MCF 10A (cell line): ENCODE measurements around the gene MYO1D. TPM values are rescaled to one million over a fixed set of nuclear protein-coding genes. Genes with fewer than 3 reads are reported as not detected.

Source experiments
- BruUV-seq: library from RNA; stranded (reverse); fragments of 400-500 nt; replicated peaks from 2 replicates; lab custom pipeline; 2021; lab: Mats Ljungman, UMichigan
- CTCF ChIA-PET: fragments of 300-600 bp; sonication (Branson Sonifier 250); formaldehyde crosslinking; extraction: SDS; loops from one replicate; lab custom pipeline; 2021; ENCODE audit warnings: antibody characterized with exemption, inconsistent platforms; lab: Yijun Ruan, JAX
- POLR2A ChIA-PET: fragments of 300-600, 350-650 bp; sonication (Branson Sonifier 250); formaldehyde crosslinking; extraction: SDS; loops from one replicate; lab custom pipeline; 2020; ENCODE audit warnings: antibody characterized with exemption, inconsistent platforms; lab: Yijun Ruan, JAX
- DNase-seq: peaks from one replicate; pipeline ENCODE4 v3.0.0-alpha.2; 2018; ENCODE audit not compliant: unreplicated experiment
- H3K27ac Mint-ChIP-seq: one replicate; pipeline ENCODE4 v1.8.0; 2022; ENCODE audit warnings: mild to moderate bottlenecking, low read depth, mixed read lengths; ENCODE audit not compliant: unreplicated experiment
- H3K27me3 Mint-ChIP-seq: one replicate; pipeline ENCODE4 v1.8.0; 2022; ENCODE audit warnings: mixed read lengths; ENCODE audit not compliant: insufficient read depth, unreplicated experiment
- H3K36me3 Mint-ChIP-seq: one replicate; pipeline ENCODE4 v1.8.0; 2022; ENCODE audit warnings: mild to moderate bottlenecking, moderate library complexity, mixed read lengths; ENCODE audit not compliant: insufficient read depth, unreplicated experiment
- H3K4me1 Mint-ChIP-seq: one replicate; pipeline ENCODE4 v1.8.0; 2022; ENCODE audit warnings: mixed read lengths; ENCODE audit not compliant: insufficient read depth, unreplicated experiment
- H3K4me3 Mint-ChIP-seq: one replicate; pipeline ENCODE4 v1.8.0; 2022; ENCODE audit warnings: mild to moderate bottlenecking, moderate library complexity, mixed read lengths; ENCODE audit not compliant: unreplicated experiment
- H3K9me3 Mint-ChIP-seq: one replicate; pipeline ENCODE4 v1.8.0; 2022; ENCODE audit warnings: mixed read lengths; ENCODE audit not compliant: unreplicated experiment
- CTCF ChIP-seq: fragments of 200-600 bp; IDR thresholded peaks from one replicate; pipeline ENCODE4 v1.8.0; 2022; ENCODE audit warnings: antibody characterized with exemption, mild to moderate bottlenecking; ENCODE audit not compliant: unreplicated experiment
- intact Hi-C: fragments of 100-400 bp; cut with micrococcal nuclease; formaldehyde crosslinking; loops from 2 replicates; pipeline ENCODE4 v1.14.1; 2022
- total RNA-seq: library from RNA; stranded (reverse); gene quantifications from 2 replicates; pipeline ENCODE4 v1.2.3, GENCODE V29; 2022

Gene MYO1D
- total RNA-seq, 1 experiment from 2014 or later = 30.5 TPM

- H3K27ac Mint-ChIP-seq = no peak overlapping the region
- ChIA-PET CTCF (interaction anchor here (1.1 to 2.0 kb wide), 3 partner anchors 13 to 147 kb away, joined by 6 to 16 read pairs (median 7); no protein-coding TSS in a partner anchor), POLR2A (interaction anchor here (0.9 kb wide), 1 partner anchor 10 kb away, joined by 3 read pairs; no protein-coding TSS in a partner anchor)
- no peaks in the 10 kb centered on the region for H3K36me3 Mint-ChIP-seq
- H3K27me3 Mint-ChIP-seq = no peaks in the 10 kb centered on the region
- no peak overlapping the region for H3K4me3 Mint-ChIP-seq
- no peaks in the 10 kb centered on the region for H3K9me3 Mint-ChIP-seq
- intact Hi-C loops = loop anchor here (1.0 to 5.0 kb wide), 3 partner anchors 126 to 148 kb away; no protein-coding TSS in a partner anchor
- H3K4me1 Mint-ChIP-seq = peaks cover 9% of the 10 kb centered on the region
- peak; percentile 45 for TF ChIP-seq CTCF
- DNase-seq = peak; percentile 68
- BruUV-seq = no TSS peak
These were observed 267.8 kb downstream of the MYO1D start for GRCh38 chr17:32609085-32609484.

GRCh38 chr17:32608267-32608666, 268.7 kb downstream of the MYO1D start:
- no TSS peak for BruUV-seq

GRCh38 chr17:32604966-32605365, 272.0 kb downstream of the MYO1D start:
- H3K4me1 Mint-ChIP-seq = peaks cover 9% of the 10 kb centered on the region
- H3K9me3 Mint-ChIP-seq = no peaks in the 10 kb centered on the region
- no peaks in the 10 kb centered on the region for H3K27me3 Mint-ChIP-seq
- CTCF ChIA-PET = interaction anchor here (1.3 to 1.5 kb wide), 2 partner anchors 142 to 143 kb away, joined by 4 read pairs; no protein-coding TSS in a partner anchor
- POLR2A ChIA-PET = no interaction called here
- BruUV-seq = no TSS peak
- H3K27ac Mint-ChIP-seq = no peak overlapping the region
- H3K4me3 Mint-ChIP-seq = no peak overlapping the region
- no peak for TF ChIP-seq CTCF
- no peak for DNase-seq
- intact Hi-C loops = loop anchor here (5.0 kb wide), 1 partner anchor 152 kb away; no protein-coding TSS in a partner anchor
- H3K36me3 Mint-ChIP-seq = peaks cover 5% of the 10 kb centered on the region

More at GRCh38 chr17:32608267-32608666, 268.7 kb downstream of the MYO1D start:
- intact Hi-C loops = loop anchor here (5.0 kb wide), 1 partner anchor 149 kb away; no protein-coding TSS in a partner anchor
- Mint-ChIP-seq H3K9me3 (no peaks in the 10 kb centered on the region), H3K36me3 (no peaks in the 10 kb centered on the region), H3K27me3 (no peaks in the 10 kb centered on the region), H3K4me3 (no peak overlapping the region), H3K27ac (no peak overlapping the region), H3K4me1 (peaks cover 9% of the 10 kb centered on the region)
- no peak for TF ChIP-seq CTCF
- POLR2A ChIA-PET = interaction anchor here (0.9 kb wide), 1 partner anchor 11 kb away, joined by 3 read pairs; no protein-coding TSS in a partner anchor
- CTCF ChIA-PET = interaction anchor here (0.7 to 2.0 kb wide), 5 partner anchors 14 to 146 kb away, joined by 4 to 16 read pairs (median 6); no protein-coding TSS in a partner anchor
- no peak for DNase-seq

- no peak overlapping the region for H3K27ac Mint-ChIP-seq
- ChIA-PET POLR2A (no interaction called here), CTCF (interaction anchor here (0.6 to 1.0 kb wide), 4 partner anchors 12 to 154 kb away, joined by 3 read pairs; no protein-coding TSS in a partner anchor)
- H3K4me1 Mint-ChIP-seq = no peaks in the 10 kb centered on the region
- DNase-seq = no peak
- TF ChIP-seq CTCF = no peak
- no peaks in the 10 kb centered on the region for H3K9me3 Mint-ChIP-seq
- BruUV-seq = no TSS peak
- peaks cover 5% of the 10 kb centered on the region for H3K36me3 Mint-ChIP-seq
- intact Hi-C loops = no loop called here
- no peak overlapping the region for H3K4me3 Mint-ChIP-seq
- H3K27me3 Mint-ChIP-seq = no peaks in the 10 kb centered on the region
These were observed 274.5 kb downstream of the MYO1D start for GRCh38 chr17:32602396-32602795.
